ENCODE data around the gene FOXO3.

Gene FOXO3

DNA sequence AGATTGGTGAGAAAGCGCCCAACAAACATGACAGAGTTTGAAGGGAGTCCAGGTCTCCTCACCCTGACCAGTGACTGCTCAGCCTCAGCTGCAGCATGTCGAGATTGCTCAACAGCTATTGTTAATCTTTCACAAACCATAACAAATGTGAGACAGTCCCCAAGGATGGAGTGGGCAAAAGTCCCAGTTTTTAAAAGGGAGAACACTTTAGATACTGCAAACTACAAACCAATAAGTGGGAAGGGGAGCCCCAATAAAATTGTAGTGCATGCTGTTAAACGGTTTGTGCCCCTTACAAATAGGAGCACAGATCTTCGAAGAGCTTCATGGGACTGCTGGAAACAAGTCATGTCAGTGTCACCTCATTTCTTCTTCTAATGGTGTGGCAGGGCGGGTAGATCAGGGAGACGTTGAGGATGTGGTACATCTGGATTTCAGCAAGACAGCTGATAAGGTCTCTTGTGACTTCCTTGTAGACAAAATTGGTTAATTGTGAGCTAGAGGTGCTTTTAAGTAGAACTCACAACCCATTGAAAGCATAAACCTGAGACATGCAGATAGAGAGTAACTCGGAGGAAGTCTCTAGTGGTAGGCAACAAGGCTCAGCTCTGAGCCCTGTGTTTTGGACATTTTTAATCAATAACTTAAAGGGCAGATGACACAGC lies 153.5 kb downstream of the FOXO3 start:
- DNase-seq (ENCODE audit: low spot score) = no peak

- no peak for DNase-seq (ENCODE audit: low spot score)
These were observed 154.2 kb downstream of the FOXO3 start for GRCh38 chr6:108714766-108715414.

DNA sequence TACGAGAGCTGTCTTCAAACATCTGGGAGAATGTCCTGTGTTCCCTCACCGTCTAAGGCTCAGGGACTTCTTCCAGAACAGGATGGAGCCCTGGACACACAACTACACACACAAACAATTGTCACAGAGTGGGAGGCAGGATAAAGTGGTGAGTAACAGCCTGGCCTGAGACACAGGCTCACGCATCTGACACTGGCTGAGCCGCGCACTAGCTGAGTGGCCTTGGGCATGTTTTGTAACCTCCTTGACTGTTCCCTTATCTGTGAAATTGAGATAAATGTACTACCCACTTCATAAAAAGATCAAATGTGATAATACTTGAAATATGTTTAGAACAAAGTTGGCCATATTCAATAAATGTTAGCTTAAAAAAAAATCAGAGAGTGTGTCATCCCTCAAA lies 155.1 kb downstream of the FOXO3 start:
- DNase-seq (ENCODE audit: low spot score) = no peak

GRCh38 chr6:108716801-108717791 lies 156.4 kb downstream of the FOXO3 start:
- DNase-seq (ENCODE audit: low spot score) = no peak

DNA sequence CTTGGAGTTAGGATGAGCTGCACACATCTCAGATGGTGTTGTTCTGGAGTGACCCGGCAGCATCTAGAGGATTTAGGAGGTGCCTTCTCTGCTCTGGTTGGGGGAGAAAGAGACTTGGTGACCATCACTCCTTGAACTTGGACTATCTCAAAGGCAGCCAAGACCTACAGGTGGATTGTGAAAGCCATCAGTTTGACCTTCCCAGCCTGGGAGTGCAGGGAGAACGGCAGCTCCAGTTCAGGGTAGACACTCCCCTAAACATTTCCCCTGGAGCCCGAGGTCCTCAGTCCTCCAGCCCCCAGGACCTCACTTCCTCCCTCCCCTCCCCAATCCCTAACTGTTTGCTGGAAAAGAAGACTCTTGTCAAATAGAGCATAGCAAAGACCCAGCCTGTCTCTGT lies 158.8 kb downstream of the FOXO3 start:
- no peak for DNase-seq (ENCODE audit: low spot score)

DNA sequence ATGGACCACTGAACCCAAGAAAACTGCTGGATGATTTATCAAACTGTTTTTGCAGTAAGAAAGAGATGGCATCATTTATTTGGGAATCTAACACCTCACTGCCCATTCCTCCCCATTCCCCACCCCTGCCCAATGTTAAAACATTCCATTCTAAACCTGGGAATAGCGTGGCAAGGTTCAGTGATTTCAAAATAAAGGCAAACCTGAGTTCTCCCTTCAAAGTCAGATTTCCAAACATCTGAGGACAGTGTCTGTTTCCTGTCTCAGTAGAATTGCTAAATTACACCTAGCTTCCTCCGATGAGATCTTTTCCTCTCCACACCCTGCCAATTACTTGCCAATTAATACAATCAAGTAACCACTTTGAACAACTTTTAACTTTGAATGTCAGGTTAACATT lies 160.1 kb downstream of the FOXO3 start:
- DNase-seq (ENCODE audit: low spot score) = no peak

DNA sequence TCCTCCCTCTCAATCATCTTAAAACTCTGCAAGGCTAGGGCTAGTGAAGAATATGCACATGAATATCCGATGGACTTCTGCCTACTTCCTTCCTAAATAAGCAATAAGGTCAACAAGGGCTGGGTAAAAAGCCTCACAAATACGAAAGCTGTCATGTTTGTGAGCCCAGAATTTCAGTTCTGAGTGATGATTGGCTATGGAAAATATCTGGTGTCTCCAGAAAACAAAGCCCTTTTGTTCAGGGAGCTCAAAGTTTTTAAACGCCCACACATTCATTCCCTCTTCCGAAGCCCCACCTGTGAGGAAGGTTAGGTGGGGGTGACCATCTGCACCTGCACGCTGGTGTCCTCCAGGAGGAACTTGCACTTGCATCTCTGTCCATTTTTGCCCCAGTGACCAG lies 160.6 kb downstream of the FOXO3 start:
- DNase-seq (ENCODE audit: low spot score) = no peak

DNA sequence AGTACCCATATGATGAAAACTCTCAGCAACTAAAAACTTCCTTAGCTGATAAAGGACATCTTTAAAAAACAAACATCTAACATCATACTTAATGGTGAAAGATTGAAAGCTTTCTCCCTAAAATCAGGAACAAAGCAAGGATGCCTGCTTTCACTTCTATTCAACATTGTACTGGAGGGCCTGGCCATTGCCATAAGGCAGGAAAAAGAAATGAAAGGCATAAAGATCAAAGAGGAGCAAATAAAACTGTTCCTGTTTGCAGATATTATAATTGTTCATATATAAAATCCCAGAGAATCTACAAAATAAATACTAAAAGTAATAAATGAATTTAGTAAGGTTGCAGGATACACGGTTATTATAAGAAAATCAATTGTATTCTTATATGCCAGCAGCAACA lies 162.9 kb downstream of the FOXO3 start:
- DNase-seq (ENCODE audit: low spot score) = no peak

GRCh38 chr6:108726726-108727339 lies 166.1 kb downstream of the FOXO3 start:
- DNase-seq (ENCODE audit: low spot score) = no peak

DNA sequence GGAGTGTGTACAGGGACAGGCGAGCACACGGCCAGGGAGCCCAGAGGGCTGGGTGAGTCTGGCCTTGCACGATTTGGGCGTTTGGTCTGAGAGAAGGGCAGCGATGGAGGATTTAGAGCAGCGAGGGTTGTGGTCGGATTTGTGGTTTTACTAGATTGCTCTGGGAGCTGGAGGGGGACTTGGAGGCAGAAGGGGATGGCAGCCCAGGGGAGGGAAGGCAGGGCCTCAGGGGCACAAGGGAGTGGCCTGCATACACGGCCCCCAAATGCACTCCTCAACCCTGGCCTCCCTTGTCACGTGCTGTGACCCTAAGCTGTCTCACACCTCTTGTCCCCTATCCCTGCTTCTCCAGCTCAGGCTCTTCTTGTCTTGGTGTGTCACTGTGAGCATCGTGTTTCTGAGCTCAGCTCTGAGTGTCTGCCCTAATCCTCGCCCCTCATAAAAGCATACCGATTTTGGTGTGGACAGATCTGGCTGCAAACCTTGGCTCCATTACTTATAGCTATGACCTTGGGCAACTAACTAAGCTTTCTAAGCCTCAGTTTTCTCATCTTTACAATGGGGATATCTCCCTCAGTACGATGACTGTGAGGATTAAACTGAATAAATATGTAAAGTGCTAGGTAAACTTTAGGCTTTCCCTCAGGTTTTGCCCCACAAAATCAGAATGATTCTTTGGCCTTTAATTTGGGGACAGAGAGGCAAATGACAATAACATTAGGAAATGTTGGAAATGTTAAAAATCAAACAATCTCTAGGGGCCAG lies 167.4 kb downstream of the FOXO3 start:
- no peak for DNase-seq (ENCODE audit: low spot score)

DNA sequence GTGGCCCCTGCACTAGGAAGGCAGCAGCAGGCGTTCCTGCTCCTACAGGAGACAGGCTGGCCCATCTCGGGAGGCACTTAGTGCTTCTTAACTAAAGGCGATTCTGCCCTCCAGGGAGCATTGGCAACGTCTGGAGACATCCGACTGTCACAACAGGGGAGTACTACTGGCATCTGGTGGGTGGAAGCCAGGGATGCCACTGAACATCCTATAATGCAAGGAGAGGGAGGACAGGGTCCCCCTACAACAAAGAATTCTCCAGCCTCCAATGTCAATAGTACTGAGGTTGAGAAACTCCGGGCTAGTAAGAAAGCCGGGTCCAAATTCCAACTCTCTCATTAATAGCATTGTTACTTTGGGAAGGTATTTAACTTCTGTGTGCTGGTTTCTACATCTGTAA lies 168.1 kb downstream of the FOXO3 start:
- DNase-seq (ENCODE audit: low spot score) = no peak

- no peak for DNase-seq (ENCODE audit: low spot score)
These were observed 170.2 kb downstream of the FOXO3 start for GRCh38 chr6:108730635-108731515.

- no peak for DNase-seq (ENCODE audit: low spot score)
These were observed 171.6 kb downstream of the FOXO3 start for GRCh38 chr6:108732091-108732870.

GRCh38 chr6:108733051-108733450 lies 172.3 kb downstream of the FOXO3 start:
- no peak for DNase-seq (ENCODE audit: low spot score)

DNA sequence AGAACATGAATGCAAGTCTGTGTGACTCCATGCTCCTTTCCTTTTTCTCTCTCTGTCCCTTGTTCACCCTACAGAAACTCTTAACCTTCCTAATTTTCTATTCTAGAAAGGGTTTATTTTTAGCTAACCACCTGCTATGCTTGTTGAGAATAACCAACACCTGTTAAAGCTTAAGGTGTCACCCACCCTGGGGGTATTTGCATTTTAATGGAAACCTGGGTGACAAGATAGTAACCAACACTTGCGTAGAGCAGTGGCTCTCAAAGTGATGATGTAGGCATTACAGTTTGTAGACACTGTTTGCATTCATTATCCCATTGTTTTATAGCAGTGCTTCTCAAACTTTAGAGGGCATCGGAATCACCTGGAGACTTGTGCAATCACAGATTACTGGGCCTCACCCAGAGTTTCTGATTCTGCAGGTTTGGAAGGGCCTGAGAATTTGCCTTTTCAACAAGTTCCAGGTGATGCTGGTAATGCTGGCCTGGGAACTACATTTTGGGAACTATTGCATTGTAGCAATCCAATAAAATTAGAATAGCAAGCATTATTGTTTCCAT lies 173.1 kb downstream of the FOXO3 start:
- DNase-seq (ENCODE audit: low spot score) = no peak
